ENCODE data around the gene B4GALNT2. TPM values are rescaled to one million over a fixed set of nuclear protein-coding genes. Genes with fewer than 3 reads are reported as not detected.
"Not testable (repeated sequence)": the region's sequence is repeated elsewhere in the genome, so short reads cannot be mapped to it uniquely, and the experiment has no call there.

Gene B4GALNT2
- total RNA-seq, 1 donor from 2014 or later, result 0.07 TPM

DNA sequence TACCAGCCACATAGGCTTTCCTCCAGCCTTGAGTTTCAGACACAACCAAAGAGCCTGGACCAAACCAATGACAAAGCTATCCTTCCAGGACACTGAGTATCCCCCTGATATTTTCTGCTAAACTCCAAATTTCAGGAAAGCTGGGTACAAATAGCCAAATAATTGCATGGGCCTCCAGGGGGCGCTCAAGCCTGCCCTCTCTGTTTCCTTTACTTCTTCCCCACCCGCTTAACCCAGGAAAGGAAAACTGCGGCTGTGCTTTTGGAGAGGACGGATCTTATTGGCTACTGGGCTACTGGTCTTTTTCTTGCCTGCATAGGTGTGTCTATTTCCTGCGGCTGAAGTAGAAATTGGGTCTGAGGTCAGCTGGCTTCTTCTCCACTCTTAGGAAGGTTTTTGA is 47.7 kb downstream of the B4GALNT2 start:
- intact Hi-C loops (cut with micrococcal nuclease), result loop anchor here (1.0 to 2.0 kb wide), 5 partner anchors 12 to 214 kb away; no protein-coding TSS in a partner anchor

DNA sequence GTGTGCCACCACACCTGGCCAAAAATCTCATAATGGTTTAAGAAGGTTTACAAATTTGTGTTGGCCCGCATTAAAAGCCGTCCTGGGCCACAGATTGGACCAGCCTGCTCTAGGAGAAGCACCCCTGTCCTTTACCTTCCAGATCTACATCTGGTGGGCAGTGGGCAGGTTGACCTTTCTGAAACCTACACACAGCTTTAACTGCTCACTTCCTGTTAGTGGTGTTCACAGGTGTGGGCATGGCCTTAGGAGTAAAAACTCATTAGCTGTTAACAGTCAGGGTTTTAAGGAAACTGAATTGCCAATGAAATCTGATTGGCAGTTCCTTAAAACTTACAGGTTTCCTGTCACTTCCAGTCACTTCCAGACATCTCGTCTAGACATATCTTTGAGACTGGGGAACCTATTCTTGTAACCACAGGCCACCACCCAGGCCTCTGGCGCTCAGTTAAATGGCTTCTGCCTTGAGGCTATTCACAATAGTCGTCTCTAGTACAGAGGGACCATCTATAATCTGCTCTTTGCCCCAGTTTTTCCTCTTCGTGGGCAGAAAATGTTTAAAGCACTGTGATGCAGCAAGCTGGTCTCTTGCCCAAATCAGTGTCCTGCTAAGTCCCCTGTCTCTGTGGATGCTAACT is 48.5 kb downstream of the B4GALNT2 start:
- intact Hi-C loops (cut with micrococcal nuclease), result loop anchor here (1.0 to 2.0 kb wide), 5 partner anchors 11 to 214 kb away; no protein-coding TSS in a partner anchor

DNA sequence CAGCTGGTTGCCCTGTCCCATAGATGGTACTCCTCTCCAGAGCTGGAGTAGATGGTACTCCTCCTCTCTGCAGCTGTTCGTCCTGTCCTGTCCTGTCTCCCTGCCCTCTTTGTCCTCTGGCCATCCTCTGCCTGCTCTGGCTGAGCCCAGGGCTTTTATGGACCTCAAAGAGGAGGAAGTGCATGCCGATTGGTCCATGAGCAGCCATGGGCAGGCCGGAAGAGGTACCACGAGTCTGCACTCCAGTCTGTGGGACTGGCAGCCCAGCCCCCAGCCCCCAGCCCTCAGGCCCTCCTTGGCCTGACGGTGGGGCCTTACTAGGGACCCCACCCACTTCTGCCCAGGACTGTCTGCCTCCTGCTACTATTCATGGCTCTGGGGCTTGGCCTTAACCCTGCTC is 50.8 kb downstream of the B4GALNT2 start:
- intact Hi-C loops (cut with micrococcal nuclease), result no loop called here

DNA sequence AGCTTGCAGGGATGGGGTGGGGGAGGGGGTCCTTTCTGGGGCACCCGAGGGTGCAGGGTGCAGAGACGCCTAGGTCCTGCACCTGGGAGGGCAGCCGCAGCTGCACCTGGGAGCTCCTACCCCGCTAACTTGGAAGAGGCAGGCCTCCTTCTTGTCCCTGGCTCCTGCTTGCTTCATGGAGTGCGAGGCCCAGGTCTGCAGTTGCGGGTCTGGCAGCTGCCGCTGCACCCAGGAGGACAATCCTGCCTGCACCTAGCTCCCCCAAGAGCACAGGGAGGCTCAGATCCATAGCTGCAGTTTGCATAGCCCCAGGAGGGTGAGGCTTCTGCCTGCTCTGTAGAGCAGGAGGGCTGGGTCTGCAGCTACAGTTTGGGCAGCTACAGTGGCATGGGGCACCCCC is 51.2 kb downstream of the B4GALNT2 start:
- intact Hi-C loops (cut with micrococcal nuclease), result no loop called here

DNA sequence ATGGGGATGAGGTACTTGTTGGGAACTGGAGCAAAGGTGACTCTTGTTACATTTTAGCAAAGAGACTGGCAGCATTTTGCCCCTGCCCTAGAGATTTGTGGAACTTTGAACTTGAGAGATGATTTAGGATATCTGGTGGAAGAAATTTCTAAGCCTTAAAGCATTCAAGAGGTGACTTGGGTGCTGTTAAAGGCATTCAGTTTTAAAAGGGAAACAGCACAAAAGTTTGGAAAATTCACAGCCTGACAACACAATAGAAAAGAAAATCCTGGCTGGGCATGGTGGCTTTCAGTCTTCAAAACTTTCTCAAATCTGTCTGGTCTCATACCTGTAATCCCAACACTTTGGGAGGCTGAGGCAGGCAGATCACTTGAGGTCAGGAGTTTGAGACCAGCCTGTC is 52.0 kb downstream of the B4GALNT2 start:
- intact Hi-C loops (cut with micrococcal nuclease), result not testable (repeated sequence)

DNA sequence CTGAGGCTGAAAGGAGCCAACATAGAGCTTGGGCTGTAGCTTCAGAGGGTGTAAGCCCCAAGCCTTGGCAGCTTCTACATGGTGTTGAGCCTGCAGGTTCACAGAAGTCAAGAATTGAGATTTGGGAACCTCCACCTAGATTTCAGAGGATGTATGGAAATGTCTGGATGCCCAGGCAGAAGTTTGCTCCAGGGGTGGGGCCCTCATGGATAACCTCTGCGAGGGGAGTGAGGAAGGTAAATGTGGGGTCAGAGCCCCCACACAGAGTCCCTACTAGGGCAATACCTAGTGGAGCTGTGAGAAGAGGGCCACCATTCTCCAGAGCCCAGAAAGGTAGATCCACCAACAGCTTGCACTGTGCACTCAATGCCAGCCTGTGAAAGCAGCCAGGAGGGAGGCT is 52.8 kb downstream of the B4GALNT2 start:
- intact Hi-C loops (cut with micrococcal nuclease), result not testable (repeated sequence)

DNA sequence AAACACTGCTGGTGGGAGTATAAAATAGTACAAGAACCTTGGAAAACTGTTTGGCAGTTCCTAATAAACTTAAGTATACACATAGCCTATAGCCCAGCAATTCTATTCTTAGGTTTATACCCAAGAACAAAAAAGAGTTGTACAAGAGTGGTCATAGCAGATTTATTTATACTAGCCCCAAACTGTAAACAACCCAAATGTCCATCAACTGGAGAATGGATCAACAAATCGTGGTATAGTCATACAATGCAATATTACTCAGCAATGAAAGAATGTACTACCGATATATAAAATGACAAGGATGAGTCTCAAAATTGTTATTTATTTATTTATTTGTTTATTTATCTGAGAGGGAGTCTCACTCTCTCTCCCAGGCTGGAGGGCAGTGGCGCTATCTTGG is 54.7 kb downstream of the B4GALNT2 start:
- intact Hi-C loops (cut with micrococcal nuclease), result no loop called here

DNA sequence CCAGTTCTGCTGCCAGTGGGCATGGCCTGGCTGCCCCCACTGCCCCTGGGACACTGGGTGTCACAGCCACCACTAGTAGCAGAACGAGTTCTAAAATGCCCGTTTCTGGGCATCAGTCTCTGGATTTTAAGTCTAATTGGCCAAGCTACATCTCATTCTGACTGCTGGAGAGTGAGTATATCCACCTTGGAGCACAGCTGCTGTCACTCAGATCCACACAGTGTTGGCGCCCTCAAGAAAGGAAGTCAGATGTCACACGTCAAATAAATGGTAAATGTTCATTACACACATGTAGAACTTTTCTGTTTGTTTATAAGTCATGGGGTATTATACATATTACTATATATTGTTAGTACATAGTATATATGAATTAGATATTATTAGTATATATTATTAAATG is 58.4 kb downstream of the B4GALNT2 start:
- intact Hi-C loops (cut with micrococcal nuclease), result loop anchor here (5.0 to 10.0 kb wide), 4 partner anchors 349 to 1544 kb away; partner anchors contain the start of genes CBX1, KPNB1, LRRC46 and MRPL10

DNA sequence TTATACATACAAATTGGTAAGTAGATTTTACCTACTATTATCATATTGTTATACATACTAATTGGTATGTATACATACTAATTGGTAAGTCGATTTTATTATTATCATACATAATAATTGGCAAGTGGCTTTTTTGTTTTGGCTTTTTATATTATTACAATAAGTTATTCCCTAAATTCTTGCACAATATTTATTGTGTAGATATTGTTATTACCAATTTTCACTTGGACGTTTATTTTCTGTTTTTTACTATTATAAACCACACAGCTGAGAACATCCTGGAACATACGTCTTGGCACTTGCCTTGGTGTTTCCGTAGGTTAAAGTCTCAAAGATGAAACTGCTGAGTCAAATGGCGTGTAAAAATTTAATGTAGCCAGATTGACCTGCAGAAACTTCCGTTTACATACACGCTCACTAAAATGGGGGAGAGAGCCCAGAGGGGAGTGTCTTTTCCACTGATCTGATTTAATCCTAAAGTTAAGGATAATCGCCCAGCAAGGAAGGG is 58.9 kb downstream of the B4GALNT2 start:
- intact Hi-C loops (cut with micrococcal nuclease), result loop anchor here (5.0 to 10.0 kb wide), 4 partner anchors 349 to 1544 kb away; partner anchors contain the start of genes CBX1, KPNB1, LRRC46 and MRPL10

DNA sequence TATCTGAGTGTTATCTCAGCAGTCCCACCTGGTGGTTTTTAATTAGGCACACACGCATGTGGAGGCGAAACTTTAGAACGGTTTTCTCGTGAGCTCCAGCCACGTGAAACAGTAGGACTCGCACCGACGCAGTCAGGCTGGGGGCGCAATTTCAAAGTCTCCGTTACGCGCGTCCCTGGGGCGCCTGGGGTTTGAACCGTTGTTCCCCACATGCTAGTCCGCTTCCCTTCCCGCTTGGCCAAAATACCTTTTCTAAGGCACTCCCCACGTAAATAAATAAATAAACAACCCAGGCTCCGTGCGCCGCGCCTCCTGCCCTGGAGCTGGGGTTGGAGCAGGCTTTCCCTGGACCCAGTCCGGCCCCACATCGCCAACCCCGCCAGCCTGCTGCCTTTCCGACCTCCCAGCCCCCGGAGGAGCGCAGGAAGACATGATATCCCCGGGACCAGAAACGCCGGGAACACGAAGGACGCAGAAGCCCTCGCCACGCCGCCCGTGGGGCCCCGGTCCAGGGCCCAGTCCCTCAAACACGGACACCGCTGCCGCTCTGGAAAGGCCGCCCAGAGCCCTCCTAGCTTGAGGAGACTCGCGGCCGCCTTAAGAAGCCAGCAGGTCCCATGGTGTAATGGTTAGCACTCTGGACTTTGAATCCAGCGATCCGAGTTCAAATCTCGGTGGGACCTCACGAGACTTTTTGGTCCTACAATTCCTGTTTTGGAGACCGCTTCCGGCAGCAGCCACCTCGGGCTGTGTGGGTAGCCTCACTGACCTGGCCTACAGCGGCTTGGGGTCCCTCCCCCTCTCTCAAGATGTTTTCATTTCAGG is 59.6 kb downstream of the B4GALNT2 start:
- intact Hi-C loops (cut with micrococcal nuclease), result loop anchor here (1.0 to 10.0 kb wide), 17 partner anchors 12 to 1545 kb away; partner anchors contain the start of genes ABI3, ATP5MC1, CBX1 and FAM117A

DNA sequence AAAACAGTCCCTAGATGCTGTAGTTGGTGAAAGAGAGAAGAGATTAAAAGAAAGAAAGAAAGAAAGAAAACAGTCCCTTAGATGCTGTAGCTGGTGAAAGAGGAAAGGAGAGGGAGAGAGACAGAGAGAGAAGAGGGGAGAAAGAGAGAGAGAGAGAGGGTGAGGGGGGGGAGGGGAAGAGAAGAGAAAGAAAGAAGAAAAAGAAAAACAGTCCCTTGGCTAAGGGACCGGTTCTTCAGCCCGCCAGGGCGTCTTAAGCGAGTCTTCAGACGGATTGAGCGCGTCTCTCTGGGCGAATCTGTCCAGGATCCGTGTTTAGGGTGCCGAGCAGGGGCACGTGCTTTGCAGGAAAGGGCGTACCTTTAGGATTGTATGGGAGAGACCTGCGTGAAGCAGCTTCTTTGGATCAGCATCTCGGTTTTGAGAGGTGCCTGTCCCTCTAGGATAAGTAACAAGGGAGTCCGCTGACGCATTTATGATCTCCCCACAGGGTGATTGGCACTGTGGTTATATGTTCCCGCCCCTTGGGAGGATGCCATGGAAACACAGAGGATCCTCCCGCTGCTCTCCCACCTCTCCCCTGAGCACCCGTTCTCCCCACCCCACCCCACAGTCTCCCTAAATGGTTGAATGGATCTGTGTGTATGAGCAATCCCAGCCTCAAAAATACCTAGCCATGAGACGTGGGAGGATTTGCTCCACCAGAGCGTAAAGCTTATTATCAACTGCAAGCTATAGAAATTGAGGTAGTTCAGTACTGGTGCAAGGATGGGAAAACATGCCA is 61.1 kb downstream of the B4GALNT2 start:
- intact Hi-C loops (cut with micrococcal nuclease), result loop anchor here (2.0 to 10.0 kb wide), 8 partner anchors 249 to 1546 kb away; partner anchors contain the start of genes CBX1, KPNB1, LRRC46 and MRPL10

DNA sequence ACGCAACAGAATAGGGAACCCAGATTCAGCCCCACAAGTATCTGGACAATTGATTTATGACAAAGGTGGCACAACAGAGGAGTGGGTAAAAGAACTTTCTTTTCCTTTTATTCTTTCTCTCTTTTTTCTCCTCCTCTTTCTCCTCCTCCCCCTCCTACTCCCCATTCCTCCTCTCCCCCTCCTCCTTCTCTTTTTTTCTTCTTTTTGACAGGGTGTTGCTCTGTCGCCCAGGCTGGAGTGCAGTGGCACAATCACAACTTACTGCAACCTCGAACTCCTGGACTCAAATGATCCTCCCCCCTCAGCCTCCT is 61.7 kb downstream of the B4GALNT2 start:
- intact Hi-C loops (cut with micrococcal nuclease), result loop anchor here (5.0 to 10.0 kb wide), 4 partner anchors 352 to 1547 kb away; partner anchors contain the start of genes CBX1, KPNB1, LRRC46 and MRPL10

DNA sequence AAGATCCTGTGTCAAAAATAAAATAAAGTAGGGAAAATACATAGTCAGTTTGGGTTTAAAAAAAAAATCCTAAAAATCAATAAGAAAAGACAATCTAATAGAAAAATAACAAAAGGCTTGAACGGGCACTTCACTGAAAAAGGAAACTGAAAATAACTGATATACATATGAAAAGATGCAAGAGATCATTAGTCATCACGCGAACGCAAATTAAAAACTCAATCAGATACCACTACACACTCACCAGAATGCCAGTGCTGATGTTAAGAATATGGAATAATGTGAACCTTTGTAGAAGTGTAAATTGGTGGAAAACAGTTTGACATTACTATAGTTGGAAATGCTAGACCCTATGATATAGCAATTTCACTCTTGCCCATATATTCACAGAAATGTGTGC is 63.2 kb downstream of the B4GALNT2 start:
- intact Hi-C loops (cut with micrococcal nuclease), result loop anchor here (10.0 kb wide), 1 partner anchor 1091 kb away; the partner anchor contains the start of genes CBX1 and SNX11

DNA sequence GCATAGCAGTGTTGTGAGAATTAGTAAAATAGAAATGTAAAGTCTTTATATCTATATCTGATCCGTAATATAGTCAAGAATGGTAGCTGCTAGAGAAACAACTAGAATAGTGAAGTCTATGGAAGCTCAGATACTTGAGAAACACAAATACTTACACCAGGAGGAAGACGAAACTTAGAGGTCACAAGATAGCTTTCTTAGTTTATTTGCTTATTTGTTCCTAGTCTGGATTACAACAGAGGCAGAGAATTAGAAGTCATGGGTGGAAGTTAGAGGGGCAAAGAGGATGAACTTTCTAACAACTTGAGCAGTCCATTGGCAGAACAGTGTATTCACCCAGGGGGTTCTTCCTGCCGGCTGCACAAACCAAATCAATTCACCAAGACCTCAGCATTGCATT is 64.0 kb downstream of the B4GALNT2 start:
- intact Hi-C loops (cut with micrococcal nuclease), result loop anchor here (10.0 kb wide), 1 partner anchor 1092 kb away; the partner anchor contains the start of genes CBX1 and SNX11

DNA sequence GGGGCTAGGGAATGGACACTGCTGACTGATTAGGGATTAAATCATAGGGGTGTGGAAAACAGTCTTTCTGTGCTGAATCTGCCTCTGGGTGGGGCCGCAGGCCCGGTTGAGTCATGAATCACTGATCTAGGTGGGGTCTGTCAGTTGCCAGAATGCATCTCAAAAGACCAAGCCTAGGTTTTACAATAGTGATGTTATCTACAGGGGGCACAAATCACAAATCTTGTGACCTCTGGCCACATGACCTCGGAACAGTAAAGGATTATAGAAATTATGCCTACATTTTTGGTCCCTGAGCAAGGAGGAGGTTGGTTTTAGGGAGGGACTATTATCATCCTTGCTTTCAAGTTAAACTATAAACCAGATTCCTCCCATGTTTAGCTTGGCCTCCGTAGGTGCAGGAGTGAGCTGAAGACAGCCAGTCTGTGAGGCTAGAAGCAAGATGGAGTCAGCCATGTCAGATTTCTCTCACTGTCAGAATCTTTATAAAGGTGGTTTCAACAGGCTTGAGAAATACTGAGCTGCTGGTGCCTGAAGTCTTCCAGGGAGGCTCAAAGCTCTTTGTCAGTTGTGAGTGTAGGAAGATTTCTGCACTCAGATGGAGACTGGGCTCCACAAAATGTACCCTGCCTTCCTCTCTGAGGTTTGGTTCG is 64.9 kb downstream of the B4GALNT2 start:
- intact Hi-C loops (cut with micrococcal nuclease), result loop anchor here (10.0 kb wide), 1 partner anchor 1093 kb away; the partner anchor contains the start of genes CBX1 and SNX11

DNA sequence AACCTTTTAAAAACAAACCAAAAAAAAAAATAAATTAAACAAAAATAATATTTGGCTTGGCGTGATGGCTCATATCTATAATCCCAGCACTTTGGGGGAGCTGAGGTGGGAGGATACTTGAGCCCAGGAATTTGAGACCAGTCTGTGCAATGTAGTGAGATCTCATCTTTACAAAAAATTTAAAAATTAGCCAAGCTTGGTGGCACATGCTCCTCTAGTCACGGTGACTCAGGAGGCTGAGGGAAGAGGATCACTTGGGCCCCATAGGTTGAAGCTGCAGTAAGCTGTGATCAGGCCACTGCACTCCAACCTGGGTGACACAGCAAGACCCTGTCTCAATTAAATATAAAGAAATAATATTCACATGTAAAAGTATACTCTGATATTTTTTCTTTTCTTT is 65.6 kb downstream of the B4GALNT2 start:
- intact Hi-C loops (cut with micrococcal nuclease), result loop anchor here (10.0 kb wide), 1 partner anchor 1093 kb away; the partner anchor contains the start of genes CBX1 and SNX11

DNA sequence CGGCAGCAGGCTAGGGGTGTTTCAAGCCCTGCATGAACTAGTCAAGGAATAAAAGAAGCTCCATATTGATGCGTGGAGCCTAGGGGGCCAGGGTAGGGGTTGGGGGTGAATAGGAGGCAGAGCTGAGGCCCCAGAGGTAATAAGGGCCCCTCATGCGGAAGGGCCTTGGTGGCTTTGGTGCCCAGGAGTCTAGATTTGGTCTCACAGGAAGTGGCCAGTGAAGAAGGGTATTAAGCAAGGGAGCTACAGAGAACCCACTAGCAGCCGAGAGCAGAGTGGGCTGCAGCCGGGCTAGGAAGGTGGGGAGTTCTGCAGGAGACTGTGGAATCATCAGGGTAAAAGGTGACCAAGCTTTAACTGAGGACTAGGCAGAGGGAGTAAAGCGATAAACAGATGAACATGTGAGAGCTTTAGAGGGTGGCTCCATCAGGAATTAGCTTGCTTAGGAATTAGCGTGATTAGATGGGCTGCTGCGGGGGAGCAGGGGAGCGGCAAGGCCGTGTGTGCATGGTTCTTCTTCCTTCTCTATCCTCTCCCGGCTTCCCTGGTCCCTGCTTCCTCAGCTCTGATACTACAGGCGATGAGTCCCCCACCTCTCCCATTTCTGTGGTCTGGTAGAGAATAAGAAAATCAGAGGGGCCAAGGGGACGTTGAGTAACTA is 68.0 kb downstream of the B4GALNT2 start:
- intact Hi-C loops (cut with micrococcal nuclease), result no loop called here

DNA sequence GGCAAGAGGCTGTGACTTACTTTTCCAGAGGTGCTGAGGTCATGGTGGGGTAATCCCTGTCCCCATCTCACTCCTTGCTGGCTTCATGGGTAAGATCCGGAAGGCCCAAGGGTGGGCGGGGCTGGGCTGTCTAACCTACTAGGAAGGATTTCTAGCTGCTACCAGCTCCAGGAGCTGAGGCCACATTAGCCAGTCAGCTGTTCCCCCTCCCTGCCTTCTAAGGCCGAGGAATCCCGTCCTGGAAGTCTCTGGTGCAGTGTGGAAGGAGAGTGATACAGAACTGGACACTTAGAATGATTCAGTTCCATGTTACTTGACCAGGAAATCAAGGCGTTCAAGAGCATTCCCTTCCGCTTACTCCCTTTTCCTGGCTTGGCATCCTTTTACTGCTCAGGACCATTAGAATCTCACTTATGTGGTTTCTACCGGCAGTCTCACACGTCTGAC is 68.9 kb downstream of the B4GALNT2 start:
- intact Hi-C loops (cut with micrococcal nuclease), result no loop called here

DNA sequence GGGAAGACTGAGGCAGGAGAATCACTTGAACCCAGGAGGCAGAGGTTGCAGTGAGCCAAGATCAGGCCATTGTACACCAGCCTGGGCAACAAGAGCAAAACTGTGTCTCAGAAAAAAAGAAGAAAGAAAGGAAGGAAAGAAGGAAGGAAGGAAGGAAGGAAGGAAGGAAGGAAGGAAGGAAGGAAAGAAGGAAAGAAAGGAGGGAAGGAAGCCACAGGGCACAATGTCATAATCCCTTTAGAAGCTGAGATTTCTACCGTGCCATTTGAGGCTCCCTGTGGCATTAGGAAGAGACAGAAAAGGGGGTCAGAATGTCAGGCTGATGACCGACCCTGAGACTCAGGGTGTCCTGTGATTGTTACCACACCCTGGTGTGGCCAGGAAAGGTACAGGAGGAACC is 71.2 kb downstream of the B4GALNT2 start:
- intact Hi-C loops (cut with micrococcal nuclease), result no loop called here

DNA sequence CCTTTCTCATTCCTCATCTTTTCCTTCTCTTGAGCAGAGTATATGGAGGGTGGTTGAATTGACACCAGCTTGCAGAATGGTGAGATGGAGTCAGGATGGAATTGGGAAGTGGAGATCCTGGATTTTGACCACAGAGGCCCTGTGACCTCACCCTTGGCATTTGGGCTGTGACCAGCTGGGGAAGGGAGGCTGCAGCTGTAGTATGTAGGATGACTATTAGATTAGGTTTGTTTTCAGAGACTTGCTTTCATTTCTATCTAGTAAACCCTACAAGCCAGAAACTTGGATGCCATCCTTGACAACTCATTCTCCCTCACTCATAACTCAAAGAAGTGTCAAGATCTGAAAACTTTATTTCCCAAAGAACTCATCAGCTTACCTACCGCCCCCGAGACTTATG is 71.9 kb downstream of the B4GALNT2 start:
- intact Hi-C loops (cut with micrococcal nuclease), result no loop called here
